HG03066 (cell line): Measurements from ENCODE around the gene AP3D1.
"Not testable (repeated sequence)": the region's sequence is repeated elsewhere in the genome, so short reads cannot be mapped to it uniquely, and the experiment has no call there.

ENCODE experiments used
- ATAC-seq: cut with Tn5 transposase; IDR thresholded peaks from one replicate; pipeline ENCODE4 v1.9.1; 2021; ENCODE audit warnings: low read depth; ENCODE audit not compliant: unreplicated experiment

Gene AP3D1

DNA sequence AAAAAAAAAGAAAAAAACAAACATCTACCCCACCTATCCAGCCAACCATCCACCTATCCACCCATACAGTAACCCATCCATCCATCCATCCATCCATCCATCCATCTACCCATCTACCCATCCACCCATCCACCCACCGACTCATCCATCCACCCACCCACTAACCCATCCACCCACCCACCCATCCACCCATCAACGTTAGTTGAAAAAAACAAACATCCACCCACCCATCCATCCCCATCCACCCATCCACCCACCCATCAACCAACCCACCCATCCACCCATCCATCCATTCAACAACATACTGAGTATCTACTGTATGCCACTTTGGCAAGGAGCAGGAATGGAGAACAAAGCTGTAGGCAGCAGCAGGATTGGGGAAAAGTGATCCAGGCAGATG lies 6.1 kb upstream of the AP3D1 start:
- ATAC-seq: no peak

DNA sequence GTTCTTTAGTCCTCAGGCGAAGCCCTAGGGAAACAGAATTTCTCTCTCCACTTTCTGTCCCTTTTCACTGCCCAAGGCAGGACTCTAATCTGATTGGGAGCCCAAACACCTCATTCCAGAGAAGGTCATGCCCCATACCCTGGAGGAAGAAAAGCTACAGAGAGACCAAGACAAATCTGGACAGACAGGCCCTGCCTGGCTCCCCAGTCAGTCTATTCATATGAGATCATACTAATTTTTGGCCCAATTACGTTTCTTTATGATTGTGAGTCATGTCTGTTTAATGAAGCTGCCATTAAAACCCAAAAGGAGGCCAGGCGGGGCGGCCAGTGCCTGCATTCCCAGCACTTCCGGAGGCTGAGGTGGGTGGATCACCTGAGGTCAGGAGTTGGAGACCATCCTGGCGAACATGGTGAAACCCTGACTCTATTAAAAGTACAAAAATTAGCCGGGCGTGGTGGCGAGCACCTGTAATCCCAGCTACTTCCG lies 3.3 kb upstream of the AP3D1 start:
- no peak for ATAC-seq

- no peak for ATAC-seq
Observed at GRCh38 chr19:2150794-2151338, 500 bp downstream of the AP3D1 start.

DNA sequence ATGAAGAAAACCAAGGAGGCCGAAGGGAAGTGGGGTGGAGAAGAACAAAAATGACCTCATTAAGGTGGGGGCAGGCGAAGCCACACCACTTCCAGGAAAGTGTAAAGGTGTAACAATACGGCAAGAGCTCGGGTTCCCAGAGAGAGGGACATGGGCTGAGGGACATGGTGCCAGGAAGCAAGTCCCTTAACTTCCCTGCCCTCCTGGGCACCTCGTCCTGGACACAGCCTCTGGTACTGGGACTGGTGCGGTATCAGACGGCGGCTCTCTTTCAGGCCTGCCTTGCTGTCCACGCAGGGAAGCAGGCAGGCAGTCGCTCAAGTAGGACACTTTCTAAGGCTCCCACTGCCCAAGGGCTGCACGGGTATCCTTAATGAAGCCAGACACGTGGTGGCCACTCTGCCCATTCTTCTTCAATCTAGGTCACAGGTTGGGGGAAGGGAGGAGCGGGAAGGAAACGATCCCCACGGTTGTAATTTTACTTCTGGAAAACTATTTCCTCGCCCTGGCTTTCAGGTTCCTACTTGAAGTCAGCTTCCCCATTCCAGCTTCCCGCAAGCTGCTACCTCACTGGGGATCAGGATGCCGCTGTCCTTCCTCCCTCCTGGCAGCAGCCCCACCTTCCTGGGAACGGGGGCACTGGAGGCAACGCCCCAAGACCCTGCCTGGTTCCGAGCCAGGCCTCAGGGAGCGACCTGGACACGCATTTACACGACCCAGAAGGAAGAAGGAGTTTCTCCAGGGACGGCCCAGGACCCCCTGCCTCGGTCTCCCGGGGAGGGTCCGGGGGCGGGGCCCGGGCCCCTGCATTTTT lies 1.2 kb downstream of the AP3D1 start:
- ATAC-seq: no peak

- no peak for ATAC-seq
Observed at GRCh38 chr19:2148482-2149135, 2.8 kb downstream of the AP3D1 start.

DNA sequence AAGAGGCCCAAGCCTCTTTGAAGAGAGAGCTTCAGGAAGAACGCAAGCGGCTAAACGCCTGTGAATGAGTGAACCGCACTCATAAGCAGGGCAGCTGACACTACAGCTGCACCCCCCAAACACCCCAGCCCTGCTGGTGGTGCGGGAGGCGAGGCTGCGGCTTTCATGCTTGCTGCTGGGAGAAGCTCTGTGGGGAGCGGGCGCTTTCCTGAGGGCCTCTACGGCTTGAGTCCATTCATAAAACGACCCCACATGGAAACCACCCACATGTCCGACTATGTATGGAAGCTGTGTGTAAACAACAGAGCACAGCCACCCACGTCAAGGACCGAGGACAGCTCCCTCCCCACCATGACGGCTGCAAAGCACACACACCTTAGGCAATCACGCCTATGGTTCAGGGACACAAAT lies 5.5 kb downstream of the AP3D1 start:
- ATAC-seq: no peak

DNA sequence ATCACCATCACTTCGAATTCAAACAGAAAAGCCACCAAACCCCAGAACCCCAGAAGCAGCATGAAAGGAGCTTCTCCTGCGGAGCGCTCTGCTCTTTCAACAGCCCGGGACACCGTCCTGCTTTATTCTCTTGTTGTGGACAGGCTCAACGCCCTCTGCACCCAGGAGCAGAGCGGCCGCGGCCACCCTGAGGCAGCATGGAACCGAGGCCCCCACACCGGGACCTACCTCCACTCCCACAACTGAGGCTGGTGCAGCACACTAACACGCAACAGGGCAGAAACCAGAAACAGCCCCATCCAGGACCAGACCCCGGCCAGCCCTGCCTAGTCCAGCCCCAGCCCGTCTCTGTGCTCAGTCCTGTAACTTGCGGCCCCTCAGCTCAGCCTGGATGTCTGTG lies 7.2 kb downstream of the AP3D1 start:
- no peak for ATAC-seq

- no peak for ATAC-seq
Observed at GRCh38 chr19:2142173-2142829, 9.1 kb downstream of the AP3D1 start.

- no peak for ATAC-seq
Observed at GRCh38 chr19:2140138-2140569, 11.2 kb downstream of the AP3D1 start.

- ATAC-seq: no peak
Observed at GRCh38 chr19:2139385-2140137, 11.8 kb downstream of the AP3D1 start.

GRCh38 chr19:2138061-2138728 lies 13.2 kb downstream of the AP3D1 start:
- no peak for ATAC-seq

GRCh38 chr19:2136796-2137195 lies 14.6 kb downstream of the AP3D1 start:
- no peak for ATAC-seq

GRCh38 chr19:2135474-2136402 lies 15.6 kb downstream of the AP3D1 start:
- no peak for ATAC-seq

- ATAC-seq: no peak
Observed at GRCh38 chr19:2132731-2133490, 18.5 kb downstream of the AP3D1 start.

GRCh38 chr19:2132191-2132590 lies 19.2 kb downstream of the AP3D1 start:
- ATAC-seq: no peak

DNA sequence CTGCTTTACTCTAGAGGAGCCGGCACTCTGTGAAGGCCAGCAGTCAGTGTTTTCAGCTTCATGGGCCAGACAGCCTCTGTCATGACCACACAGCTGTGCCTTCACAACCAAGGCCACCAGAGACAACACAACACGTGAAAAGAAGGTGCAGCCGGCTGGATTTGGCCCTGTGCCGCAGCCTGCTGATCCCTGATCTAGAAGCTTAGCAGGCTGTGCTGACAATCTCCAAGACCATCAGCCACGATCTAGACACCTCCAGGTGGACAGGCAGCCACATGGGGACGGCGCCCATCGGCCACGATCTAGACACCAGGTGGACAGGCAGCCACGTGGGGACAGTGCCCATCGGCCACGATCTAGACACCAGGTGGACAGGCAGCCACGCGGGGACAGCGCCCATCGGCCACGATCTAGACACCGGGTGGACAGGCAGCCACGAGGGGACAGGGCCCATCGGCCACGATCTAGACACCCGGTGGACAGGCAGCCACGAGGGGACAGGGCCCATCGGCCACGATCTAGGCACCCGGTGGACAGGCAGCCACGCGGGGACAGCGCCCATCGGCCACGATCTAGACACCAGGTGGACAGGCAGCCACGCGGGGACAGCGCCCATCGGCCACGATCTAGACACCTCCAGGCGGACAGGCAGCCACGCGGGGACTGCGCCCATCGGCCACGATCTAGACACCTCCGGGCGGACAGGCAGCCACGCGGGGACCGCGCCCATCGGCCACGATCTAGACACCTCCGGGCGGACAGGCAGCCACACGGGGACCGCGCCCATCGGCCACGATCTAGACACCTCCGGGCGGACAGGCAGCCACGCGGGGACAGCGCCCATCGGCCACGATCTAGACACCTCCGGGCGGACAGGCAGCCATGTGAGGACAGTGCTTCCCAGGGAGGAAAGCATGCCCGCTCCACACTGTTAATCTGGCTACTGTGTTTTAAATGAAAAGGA lies 20.1 kb downstream of the AP3D1 start:
- not testable (repeated sequence) for ATAC-seq
